DOHH2 (cell line): ENCODE data around the gene CAMSAP3.

Source experiments
- H3F3A ChIP-seq: fragments of 200-600 bp; sonication (generic), shearing (Covaris generic); 2 replicates; pipeline ENCODE4 v1.6.0; 2016; ENCODE audit warnings: antibody characterized with exemption, mild to moderate bottlenecking; ENCODE audit not compliant: control insufficient read depth, insufficient read depth
- H3K27ac ChIP-seq: fragments of 200-600 bp; sonication (generic); 2 replicates; pipeline ENCODE4 v1.5.1; 2014; ENCODE audit warnings: low read depth, mild to moderate bottlenecking, low read length, moderate library complexity
- H3K27me3 ChIP-seq: fragments of 200-600 bp; sonication (generic); 2 replicates; pipeline ENCODE4 v1.6.1; 2014; ENCODE audit warnings: mild to moderate bottlenecking, low read length, mixed read lengths; ENCODE audit not compliant: control insufficient read depth
- H3K36me3 ChIP-seq: fragments of 200-600 bp; sonication (generic); 2 replicates; pipeline ENCODE4 v1.6.1; 2014; ENCODE audit warnings: mild to moderate bottlenecking, low read length, moderate library complexity, mixed read lengths; ENCODE audit not compliant: control insufficient read depth
- H3K4me1 ChIP-seq: fragments of 200-600 bp; sonication (generic); 2 replicates; pipeline ENCODE4 v1.6.1; 2014; ENCODE audit warnings: mild to moderate bottlenecking, low read length, mixed read lengths; ENCODE audit not compliant: control insufficient read depth
- H3K4me2 ChIP-seq: fragments of 200-600 bp; sonication (generic); 2 replicates; pipeline ENCODE4 v1.6.0; 2014; ENCODE audit warnings: mild to moderate bottlenecking, low read length, moderate library complexity
- H3K4me3 ChIP-seq: fragments of 200-600 bp; sonication (generic); 2 replicates; pipeline ENCODE4 v1.5.1; 2014; ENCODE audit warnings: mild to moderate bottlenecking, low read length, mixed read lengths
- H3K79me2 ChIP-seq: fragments of 200-600 bp; sonication (generic); 2 replicates; pipeline ENCODE4 v1.6.1; 2014; ENCODE audit warnings: mild to moderate bottlenecking, low read length, mixed read lengths; ENCODE audit not compliant: control insufficient read depth
- H3K9me2 ChIP-seq: fragments of 200-600 bp; sonication (generic); replicated peaks from 2 replicates; pipeline ENCODE4 v1.6.1; 2014; ENCODE audit warnings: mild to moderate bottlenecking, low read length, mixed read lengths; ENCODE audit not compliant: control insufficient read depth
- H3K9me3 ChIP-seq: fragments of 200-600 bp; sonication (generic); 2 replicates; pipeline ENCODE4 v1.6.1; 2014; ENCODE audit warnings: antibody characterized with exemption, low read length, mixed read lengths; ENCODE audit not compliant: control insufficient read depth, insufficient read depth
- H4K20me1 ChIP-seq: fragments of 200-600 bp; sonication (generic); 2 replicates; pipeline ENCODE4 v1.6.0; 2014; ENCODE audit warnings: low read depth, mild to moderate bottlenecking, antibody characterized with exemption, low read length, moderate library complexity; ENCODE audit not compliant: control insufficient read depth, insufficient read depth
- EZH2phosphoT487 ChIP-seq: fragments of 200-600 bp; sonication (generic); IDR thresholded peaks from 2 replicates; pipeline ENCODE4 v1.6.1; 2017; ENCODE audit warnings: borderline replicate concordance, mild to moderate bottlenecking, antibody characterized with exemption, low read length, moderate library complexity, mixed read lengths
- TF ChIP-seq, protein P1 (sequence below): fragments of 200-600 bp; sonication (generic); IDR thresholded peaks from one replicate; pipeline ENCODE4 v1.5.1; 2014; ENCODE audit warnings: antibody characterized with exemption, mild to moderate bottlenecking, low read depth, low read length; ENCODE audit not compliant: poor library complexity, severe bottlenecking

Gene CAMSAP3

DNA sequence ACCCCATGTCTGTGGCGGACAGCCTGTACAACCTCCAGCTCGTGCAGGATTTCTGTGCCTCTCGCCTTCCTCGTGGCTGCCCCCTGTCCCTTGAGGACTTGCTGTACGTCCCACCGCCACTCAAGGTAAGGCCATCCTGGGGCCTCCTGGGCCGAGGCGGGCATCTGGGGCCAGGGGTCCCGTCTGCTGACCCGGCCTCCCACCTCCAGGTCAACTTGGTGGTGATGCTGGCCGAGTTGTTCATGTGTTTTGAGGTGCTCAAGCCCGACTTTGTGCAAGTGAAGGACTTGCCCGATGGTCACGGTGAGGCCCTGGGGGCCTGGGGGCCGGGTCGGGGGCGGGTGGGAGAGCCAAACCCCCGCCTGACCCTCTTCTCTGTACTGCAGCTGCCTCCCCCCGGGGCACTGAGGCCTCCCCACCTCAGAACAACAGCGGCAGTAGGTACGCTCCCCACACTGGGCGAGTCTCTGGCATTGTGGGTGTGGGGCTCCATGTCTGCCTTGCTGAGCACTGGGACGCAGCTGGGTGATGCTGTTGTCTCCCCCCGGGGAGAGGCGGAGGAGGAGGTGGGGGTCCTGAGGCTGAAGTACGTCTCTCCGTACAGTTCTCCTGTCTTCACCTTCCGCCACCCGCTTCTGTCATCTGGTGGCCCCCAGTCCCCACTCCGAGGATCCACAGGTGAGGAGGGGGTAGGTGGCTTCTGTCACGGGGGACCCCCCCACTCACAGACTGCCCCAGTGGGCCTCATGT, 15.0 kb downstream of the CAMSAP3 start:
- no peak overlapping the region for H3K27ac ChIP-seq

DNA sequence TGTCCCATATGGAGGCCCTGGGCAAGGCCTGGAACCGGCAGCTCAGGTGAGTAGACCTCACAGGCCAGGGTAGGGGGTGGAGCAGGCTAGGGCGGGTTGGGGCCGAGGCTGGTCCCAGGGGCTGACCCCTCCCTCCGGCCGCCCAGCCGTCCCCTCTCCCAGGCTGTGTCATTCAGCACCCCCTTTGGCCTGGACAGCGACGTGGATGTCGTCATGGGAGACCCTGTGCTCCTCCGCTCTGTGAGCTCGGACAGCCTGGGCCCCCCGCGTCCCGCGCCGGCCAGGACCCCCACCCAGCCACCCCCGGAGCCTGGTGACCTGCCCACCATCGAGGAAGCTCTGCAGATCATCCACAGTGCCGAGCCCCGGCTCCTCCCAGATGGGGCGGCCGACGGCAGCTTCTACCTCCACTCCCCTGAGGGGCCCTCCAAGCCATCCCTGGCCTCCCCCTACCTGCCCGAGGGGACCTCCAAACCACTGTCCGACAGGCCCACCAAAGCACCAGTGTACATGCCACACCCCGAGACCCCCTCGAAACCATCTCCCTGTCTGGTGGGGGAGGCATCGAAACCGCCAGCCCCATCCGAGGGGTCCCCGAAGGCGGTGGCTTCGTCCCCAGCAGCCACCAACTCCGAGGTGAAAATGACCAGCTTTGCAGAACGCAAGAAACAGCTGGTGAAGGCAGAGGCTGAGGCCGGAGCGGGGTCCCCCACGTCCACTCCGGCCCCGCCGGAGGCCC, 16.0 kb downstream of the CAMSAP3 start:
- Histone ChIP-seq H3K4me3 (no peak overlapping the region), H4K20me1 (no peaks in the 10 kb centered on the region), H3K79me2 (no peaks in the 10 kb centered on the region), H3K9me2 (no peaks in the 10 kb centered on the region), H3K4me2 (no peak overlapping the region), H3K9me3 (no peaks in the 10 kb centered on the region), H3K27me3 (no peaks in the 10 kb centered on the region), H3F3A (no peaks in the 10 kb centered on the region), H3K36me3 (no peaks in the 10 kb centered on the region), H3K27ac (no peak overlapping the region), H3K4me1 (no peaks in the 10 kb centered on the region)
- TF ChIP-seq, protein P1, sequence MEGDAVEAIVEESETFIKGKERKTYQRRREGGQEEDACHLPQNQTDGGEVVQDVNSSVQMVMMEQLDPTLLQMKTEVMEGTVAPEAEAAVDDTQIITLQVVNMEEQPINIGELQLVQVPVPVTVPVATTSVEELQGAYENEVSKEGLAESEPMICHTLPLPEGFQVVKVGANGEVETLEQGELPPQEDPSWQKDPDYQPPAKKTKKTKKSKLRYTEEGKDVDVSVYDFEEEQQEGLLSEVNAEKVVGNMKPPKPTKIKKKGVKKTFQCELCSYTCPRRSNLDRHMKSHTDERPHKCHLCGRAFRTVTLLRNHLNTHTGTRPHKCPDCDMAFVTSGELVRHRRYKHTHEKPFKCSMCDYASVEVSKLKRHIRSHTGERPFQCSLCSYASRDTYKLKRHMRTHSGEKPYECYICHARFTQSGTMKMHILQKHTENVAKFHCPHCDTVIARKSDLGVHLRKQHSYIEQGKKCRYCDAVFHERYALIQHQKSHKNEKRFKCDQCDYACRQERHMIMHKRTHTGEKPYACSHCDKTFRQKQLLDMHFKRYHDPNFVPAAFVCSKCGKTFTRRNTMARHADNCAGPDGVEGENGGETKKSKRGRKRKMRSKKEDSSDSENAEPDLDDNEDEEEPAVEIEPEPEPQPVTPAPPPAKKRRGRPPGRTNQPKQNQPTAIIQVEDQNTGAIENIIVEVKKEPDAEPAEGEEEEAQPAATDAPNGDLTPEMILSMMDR = no peak
- TF ChIP-seq EZH2phosphoT487 = no peak

More for the DNA sequence above, 15.0 kb downstream of the CAMSAP3 start:
- no peaks in the 10 kb centered on the region for H3K27me3 ChIP-seq
- H3K9me3 ChIP-seq = no peaks in the 10 kb centered on the region
- no peak overlapping the region for H3K4me3 ChIP-seq
- H3F3A ChIP-seq = no peaks in the 10 kb centered on the region
- H3K4me1 ChIP-seq = no peaks in the 10 kb centered on the region
- no peaks in the 10 kb centered on the region for H4K20me1 ChIP-seq
- H3K79me2 ChIP-seq = no peaks in the 10 kb centered on the region
- no peak overlapping the region for H3K4me2 ChIP-seq
- H3K36me3 ChIP-seq = no peaks in the 10 kb centered on the region
- H3K9me2 ChIP-seq = no peaks in the 10 kb centered on the region
- TF ChIP-seq, protein P1 = no peak
- no peak for TF ChIP-seq EZH2phosphoT487

DNA sequence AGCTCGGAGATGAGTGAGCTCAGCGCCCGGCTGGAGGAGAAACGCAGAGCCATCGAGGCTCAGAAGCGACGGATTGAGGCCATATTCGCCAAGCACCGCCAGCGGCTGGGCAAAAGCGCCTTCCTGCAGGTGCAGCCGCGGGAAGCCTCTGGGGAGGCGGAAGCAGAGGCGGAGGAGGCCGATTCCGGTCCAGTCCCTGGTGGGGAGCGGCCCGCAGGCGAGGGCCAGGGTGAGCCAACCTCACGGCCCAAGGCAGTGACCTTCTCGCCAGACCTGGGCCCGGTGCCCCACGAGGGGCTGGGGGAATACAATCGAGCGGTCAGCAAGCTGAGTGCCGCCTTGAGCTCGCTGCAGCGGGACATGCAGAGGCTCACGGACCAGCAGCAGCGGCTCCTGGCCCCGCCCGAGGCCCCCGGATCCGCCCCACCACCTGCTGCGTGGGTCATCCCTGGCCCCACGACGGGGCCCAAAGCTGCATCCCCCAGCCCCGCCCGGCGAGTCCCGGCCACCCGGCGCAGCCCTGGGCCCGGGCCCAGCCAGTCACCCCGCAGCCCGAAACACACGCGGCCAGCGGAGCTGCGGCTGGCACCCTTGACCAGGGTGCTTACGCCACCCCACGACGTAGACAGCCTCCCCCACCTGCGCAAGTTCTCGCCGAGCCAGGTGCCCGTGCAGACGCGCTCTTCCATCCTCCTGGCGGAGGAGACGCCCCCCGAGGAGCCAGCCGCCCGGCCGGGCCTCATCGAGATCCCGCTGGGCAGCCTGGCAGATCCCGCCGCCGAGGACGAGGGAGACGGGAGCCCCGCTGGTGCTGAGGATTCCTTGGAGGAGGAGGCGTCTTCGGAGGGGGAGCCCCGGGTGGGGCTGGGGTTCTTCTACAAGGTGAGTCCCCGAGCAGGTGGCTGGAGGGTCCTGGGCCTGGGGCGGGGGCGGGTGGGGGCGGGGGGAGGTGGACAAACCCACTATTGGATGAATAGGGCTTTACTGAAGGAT, 16.9 kb downstream of the CAMSAP3 start:
- H3K4me2 ChIP-seq = no peak overlapping the region
- no peak overlapping the region for H3K27ac ChIP-seq
- no peaks in the 10 kb centered on the region for H3K9me3 ChIP-seq
- TF ChIP-seq EZH2phosphoT487 = no peak
- TF ChIP-seq, protein P1 = no peak
- no peaks in the 10 kb centered on the region for H4K20me1 ChIP-seq
- no peaks in the 10 kb centered on the region for H3F3A ChIP-seq
- H3K79me2 ChIP-seq = no peaks in the 10 kb centered on the region
- no peaks in the 10 kb centered on the region for H3K9me2 ChIP-seq
- H3K36me3 ChIP-seq = no peaks in the 10 kb centered on the region
- H3K4me1 ChIP-seq = no peaks in the 10 kb centered on the region
- H3K4me3 ChIP-seq = no peak overlapping the region
- no peaks in the 10 kb centered on the region for H3K27me3 ChIP-seq
